Left ventricle myocardium superior (tissue), 1 donor: Measurements from ENCODE around the gene PNPLA7. TPM values are rescaled to one million over a fixed set of nuclear protein-coding genes. Genes with fewer than 3 reads are reported as not detected.

Experiments used
- ATAC-seq: fragments of 200-7000 bp; cut with Tn5 transposase; one replicate; pipeline ENCODE4 v1.9.1; 2020; ENCODE audit warnings: mild to moderate bottlenecking, moderate library complexity
- DNase-seq: peaks from one replicate; pipeline ENCODE4 v3.0.0-alpha.2; 2020
- intact Hi-C: fragments of 100-400 bp; cut with micrococcal nuclease; formaldehyde crosslinking; loops from one replicate; pipeline ENCODE4 v1.11.0; 2022
- total RNA-seq: library from RNA; stranded (reverse); fragmentation: NEBNext Ultra II Directional; extraction: Animal tissue kit (Norgen Biotek cat#: 25700); gene quantifications from one replicate; pipeline ENCODE4 v1.2.1, GENCODE V29; 2021
- donor health status: DM: no; HTN: yes; CAD: no; lungs with severe emphysema.

PNPLA7 gene
- total RNA-seq, 1 donor from 2014 or later: 10.7 TPM

- no peak for DNase-seq
- intact Hi-C loops: no loop called here
- ATAC-seq: no peak
Measured at GRCh38 chr9:137502008-137502911, 47.9 kb downstream of the PNPLA7 start.

GRCh38 chr9:137501457-137501856 lies 48.7 kb downstream of the PNPLA7 start:
- DNase-seq (no peak), ATAC-seq (no peak)
- intact Hi-C loops: no loop called here

- intact Hi-C loops: no loop called here
- ATAC-seq: no peak
- DNase-seq: no peak
Measured at GRCh38 chr9:137500666-137501397, 49.4 kb downstream of the PNPLA7 start.

- intact Hi-C loops: no loop called here
- ATAC-seq: no peak
- no peak for DNase-seq
Measured at GRCh38 chr9:137499858-137500661, 50.1 kb downstream of the PNPLA7 start.

DNA sequence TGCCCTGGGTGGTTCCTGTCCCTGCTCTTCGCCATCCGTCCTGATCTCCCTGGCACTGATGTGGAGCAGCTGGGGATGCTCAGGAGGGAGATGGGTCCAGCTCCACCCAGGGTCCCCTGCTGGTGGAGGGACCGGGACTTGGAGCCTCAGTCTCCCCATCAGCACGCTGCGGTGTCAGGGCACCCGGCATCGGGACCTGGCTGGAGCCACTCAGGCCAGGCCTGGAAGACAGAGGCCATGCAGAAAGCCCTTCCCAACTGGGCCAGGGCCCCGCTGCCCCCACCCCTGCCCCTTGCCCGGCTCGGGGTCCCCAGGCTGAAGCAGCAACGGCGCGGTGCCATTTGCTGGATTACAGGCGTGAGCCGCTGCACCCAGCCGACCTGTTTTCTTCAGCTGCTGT lies 50.8 kb downstream of the PNPLA7 start:
- DNase-seq (no peak), ATAC-seq (no peak)

GRCh38 chr9:137498720-137499150 lies 51.5 kb downstream of the PNPLA7 start:
- intact Hi-C loops: no loop called here
- ATAC-seq (no peak), DNase-seq (no peak)

More for the DNA sequence above, 50.8 kb downstream of the PNPLA7 start:
- intact Hi-C loops: no loop called here

GRCh38 chr9:137497921-137498719 lies 52.1 kb downstream of the PNPLA7 start:
- no peak for DNase-seq
- intact Hi-C loops: no loop called here
- ATAC-seq: no peak

DNA sequence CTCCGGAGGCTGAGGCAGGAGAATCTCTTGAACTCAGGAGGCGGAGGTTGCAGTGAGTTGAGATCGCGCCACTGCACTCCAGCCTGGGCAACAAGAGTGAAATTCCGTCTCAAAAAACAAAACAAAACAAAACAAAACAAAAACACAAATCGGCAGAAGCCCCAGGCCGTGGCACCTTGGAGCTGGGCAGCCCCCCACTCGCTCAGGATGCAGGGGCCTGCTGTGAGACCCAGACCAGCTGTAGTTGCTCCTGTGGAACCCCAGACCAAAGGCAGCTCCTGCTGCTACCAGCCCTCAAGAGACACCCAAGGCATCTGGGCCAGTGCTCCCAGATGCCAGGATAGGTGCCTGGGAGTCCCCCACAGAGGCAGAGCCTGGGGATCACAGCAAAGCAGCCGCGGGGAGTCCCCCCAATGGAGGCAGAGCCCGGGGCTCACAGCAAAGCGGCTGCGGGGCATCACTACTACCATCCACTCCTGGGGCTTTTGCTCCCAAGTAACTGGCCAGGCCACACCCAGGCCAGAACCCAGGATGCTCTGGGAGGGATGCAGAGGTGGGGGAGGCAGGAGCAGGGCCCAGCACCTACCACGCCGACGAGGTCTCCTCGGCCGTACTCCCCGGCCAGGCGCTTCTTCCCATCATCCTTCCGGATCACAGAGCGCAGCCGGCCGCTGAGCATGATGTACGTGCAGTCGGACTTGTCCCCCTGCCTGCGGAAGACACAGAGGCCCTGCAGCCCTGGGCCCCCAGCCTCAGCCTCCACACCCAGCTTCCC lies 53.4 kb downstream of the PNPLA7 start:
- intact Hi-C loops: no loop called here
- ATAC-seq (no peak), DNase-seq (no peak)

DNA sequence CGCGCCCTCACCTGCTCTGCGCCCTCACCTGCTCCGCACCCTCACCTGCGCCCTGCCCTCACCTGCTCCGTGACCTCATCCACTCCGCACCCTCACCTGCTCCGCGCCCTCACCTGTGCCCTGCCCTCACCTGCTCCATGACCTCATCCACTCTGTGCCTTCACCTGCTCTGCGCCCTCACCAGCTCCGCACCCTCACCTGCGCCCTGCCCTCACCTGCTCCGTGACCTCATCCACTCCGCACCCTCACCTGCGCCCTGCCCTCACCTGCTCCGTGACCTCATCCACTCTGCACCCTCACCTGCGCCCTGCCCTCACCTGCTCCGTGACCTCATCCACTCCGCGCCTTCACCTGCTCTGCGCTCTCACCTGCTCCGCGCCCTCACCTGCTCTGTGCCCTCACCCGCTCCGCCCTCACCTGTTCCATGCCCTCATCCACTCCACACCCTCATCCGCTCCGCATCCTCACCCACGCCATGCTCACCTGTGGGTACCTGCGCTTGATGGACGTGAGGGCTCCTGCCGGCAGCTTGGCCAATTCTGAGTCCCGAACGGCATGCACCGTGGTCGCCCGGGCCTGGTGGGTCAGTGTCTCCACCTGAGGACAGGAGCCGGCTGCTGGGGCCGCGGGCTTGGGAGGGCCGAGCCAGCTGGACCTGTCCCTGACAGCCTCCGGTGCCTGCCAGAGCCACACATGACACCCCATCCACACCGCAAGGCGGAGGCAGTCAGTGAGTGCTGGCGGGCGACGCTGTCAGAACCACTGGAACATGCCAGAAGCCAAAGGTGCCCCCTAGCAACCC lies 55.5 kb downstream of the PNPLA7 start:
- DNase-seq (no peak), ATAC-seq (peak; percentile 54)
- intact Hi-C loops: no loop called here

- ATAC-seq: peak; percentile 57
Measured at GRCh38 chr9:137494104-137494544, 56.1 kb downstream of the PNPLA7 start.

DNA sequence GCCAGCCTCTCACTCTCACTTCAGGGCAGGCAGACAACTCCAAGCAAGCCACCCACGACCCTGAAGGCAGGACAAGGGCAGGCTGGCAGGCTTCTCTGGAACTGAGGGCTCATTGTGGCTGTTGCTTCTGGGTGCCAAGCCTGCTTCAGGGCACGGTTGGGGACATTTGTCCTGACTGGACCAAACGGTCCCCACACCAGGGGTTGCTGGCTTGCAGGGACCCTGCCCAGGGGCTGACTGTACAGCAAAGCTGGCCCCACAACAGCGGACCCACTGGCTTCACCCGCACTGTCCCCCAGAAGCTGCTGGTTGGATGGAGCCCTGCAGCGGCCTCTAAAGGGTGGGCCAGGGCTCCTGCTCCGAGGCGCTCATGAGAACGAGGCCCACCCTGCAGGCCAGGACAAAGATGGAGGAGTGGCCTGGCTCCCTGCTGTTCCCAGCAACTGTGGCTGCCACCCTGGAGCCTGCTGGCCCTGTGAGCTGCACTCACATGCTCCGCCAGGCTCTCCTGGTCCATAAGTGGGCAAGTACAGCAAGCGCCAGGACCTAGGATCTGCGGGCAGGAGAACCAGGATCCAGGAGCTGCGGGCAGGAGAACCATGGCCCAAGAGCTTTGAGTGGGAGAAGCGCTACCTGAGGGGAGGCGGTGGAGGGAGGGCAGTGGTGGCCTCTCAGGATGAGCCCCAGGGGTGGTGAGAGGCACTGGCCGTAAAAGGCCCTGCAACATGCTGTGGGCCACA lies 56.7 kb downstream of the PNPLA7 start:
- ATAC-seq (peak; percentile 8), DNase-seq (no peak)
- intact Hi-C loops: no loop called here

More at GRCh38 chr9:137494104-137494544, 56.1 kb downstream of the PNPLA7 start:
- intact Hi-C loops: no loop called here
- no peak for DNase-seq

DNA sequence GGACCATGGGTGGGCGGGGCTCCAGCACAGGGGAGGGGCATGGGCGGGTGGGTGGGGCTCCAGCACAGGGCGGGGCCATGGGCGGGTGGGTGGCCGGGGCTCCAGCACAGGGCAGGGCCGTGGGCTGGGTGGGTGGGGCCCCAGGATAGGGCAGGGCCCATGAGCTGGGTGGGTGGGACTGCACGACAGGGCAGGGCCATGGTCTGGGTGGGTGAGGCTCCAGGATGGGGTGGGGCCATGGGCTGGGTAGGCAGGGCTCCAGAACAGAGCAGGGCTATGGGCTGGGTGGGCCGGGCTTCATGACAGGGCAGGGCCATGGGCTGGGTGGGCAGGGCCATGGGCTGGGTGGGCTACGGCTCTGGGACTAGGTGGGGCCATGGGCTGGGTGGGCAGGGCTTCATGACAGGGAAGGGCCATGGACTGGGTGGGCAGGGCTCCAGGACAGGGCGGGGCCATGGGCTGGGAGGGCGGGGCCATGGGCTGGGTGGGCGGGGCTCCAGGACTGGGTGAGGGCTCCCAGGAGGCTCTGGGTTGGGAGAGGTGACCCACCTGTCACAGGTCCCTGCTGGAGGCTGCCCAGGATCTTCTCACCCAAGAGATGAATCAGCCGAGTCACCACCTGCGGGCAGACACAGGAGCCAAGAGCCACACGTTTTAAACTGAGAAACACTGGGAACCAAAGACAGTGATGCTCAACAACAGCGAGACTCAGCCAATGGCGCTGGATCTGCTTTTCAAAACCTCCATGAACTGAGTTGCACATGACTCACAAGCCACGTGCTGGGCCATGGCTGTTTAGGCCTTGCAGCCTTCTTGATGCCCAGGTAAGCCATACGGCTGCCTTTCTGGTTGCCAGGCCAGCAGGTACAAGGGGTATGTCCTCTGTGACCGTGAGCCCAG lies 57.5 kb downstream of the PNPLA7 start:
- ATAC-seq: no peak
- intact Hi-C loops: no loop called here
- no peak for DNase-seq

DNA sequence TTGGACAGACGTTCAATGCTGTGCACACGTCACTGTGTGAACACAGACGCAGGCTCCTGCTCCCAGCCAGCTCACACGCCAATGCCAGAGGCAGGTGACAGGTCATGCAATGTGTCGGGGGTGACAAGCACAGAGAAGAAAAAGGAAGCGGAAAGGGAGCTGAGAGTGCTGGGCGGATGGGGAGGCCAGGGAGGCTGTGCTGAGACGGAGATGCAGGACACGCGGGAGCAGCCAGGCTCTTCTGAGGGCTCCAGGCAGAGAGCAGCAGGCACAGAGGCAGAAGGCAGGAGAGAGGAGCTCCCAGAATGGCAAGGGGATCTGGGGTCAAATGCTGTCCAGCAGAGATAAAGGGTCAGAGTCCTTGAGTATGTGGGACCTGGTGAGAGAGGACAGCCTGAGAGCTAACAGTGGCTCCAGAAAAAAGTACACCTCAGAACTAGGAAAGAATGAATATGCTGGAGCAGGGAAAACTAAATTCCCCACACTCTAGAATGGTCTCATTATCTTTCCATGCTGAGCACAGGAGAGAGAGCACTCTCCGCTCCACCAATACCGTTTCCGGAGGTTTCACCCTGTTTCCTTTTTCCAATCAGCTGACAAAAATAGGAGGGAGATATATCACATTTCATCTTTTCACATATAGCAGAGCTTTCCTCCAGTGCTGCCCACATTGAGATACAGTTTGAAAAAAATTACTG lies 58.3 kb downstream of the PNPLA7 start:
- peak; percentile 6 for DNase-seq
- intact Hi-C loops: no loop called here
- no peak for ATAC-seq

GRCh38 chr9:137490532-137491186 lies 59.5 kb downstream of the PNPLA7 start:
- DNase-seq (no peak), ATAC-seq (no peak)
- intact Hi-C loops: no loop called here
